Gastrocnemius medialis (tissue), 4 donors: ENCODE measurements around the gene DAD1. TPM values are rescaled to one million over a fixed set of nuclear protein-coding genes. Genes with fewer than 3 reads are reported as not detected.
"Not testable (repeated sequence)": the region's sequence is repeated elsewhere in the genome, so short reads cannot be mapped to it uniquely, and the experiment has no call there.

Experiments used
- ATAC-seq, 2 donors: fragments of 150-250 bp; one replicate each; pipeline ENCODE4 v1.9.1; 2016
- DNase-seq, 2 donors: peaks; one replicate each; pipeline ENCODE4 v3.0.0-alpha.2; 2019
- H3K27ac ChIP-seq, 4 donors: fragments of 200-600 bp; sonication (generic); 1 replicate in 1 of 4; 2 replicates in 3 of 4; pipeline ENCODE4 v1.5.1; 2016 to 2018; ENCODE audit warnings: mild to moderate bottlenecking in 2 of 4, moderate library complexity in 1 of 4
- H3K27me3 ChIP-seq, 3 donors: fragments of 200-600 bp; sonication (generic) in 2 of 3; 1 replicate in 1 of 3; 2 replicates in 2 of 3; pipeline versions ENCODE4 v1.5.1 to v1.6.0; 2016 to 2019; ENCODE audit warnings: mild to moderate bottlenecking in 1 of 3, moderate library complexity in 1 of 3
- H3K36me3 ChIP-seq, 2 donors: fragments of 200-600 bp; sonication (generic) in 1 of 2; one replicate each; pipeline ENCODE4 v1.5.1; 2017 to 2018
- H3K4me1 ChIP-seq, 2 donors: fragments of 200-600 bp; sonication (generic) in 1 of 2; one replicate each; pipeline ENCODE4 v1.5.1; 2016 to 2017; ENCODE audit warnings: mild to moderate bottlenecking in 2 of 2
- H3K4me3 ChIP-seq, 4 donors: fragments of 200-600 bp; sonication (generic) in 3 of 4; 1 replicate in 1 of 4; 2 replicates in 3 of 4; pipeline ENCODE4 v1.5.1; 2016 to 2019; ENCODE audit warnings: mild to moderate bottlenecking in 2 of 4
- H3K9me3 ChIP-seq, 3 donors: fragments of 200-600 bp; sonication (generic) in 2 of 3; 1 replicate in 1 of 3; 2 replicates in 2 of 3; pipeline ENCODE4 v1.5.1; 2016 to 2019
- POLR2A ChIP-seq, 2 donors: fragments of 450-650 bp; IDR thresholded peaks; one replicate each; pipeline ENCODE4 v1.6.1; 2017; ENCODE audit warnings: antibody characterized with exemption in 2 of 2, mild to moderate bottlenecking in 2 of 2, moderate library complexity in 2 of 2
- in situ Hi-C, 4 donors: fragments of 200-750 bp; cut with MboI; loops; one replicate each; pipeline versions ENCODE4 v1.15.0 to v1.8.0; 2017; ENCODE audit warnings: low sequenced_read_pairs in 4 of 4
- intact Hi-C: fragments of 100-400 bp; cut with DNase I; formaldehyde crosslinking; loops from one replicate; pipeline ENCODE4 v1.15.1; 2023; ENCODE audit warnings: low total_unique reads
- total RNA-seq, 4 donors: library from RNA; depleted of rRNA; stranded (reverse); fragments of >200 nt; gene quantifications; one replicate each; pipeline versions ENCODE4 v1.1.0 to v1.2.3, GENCODE V29; 2016
- TF ChIP-seq, protein P1 (sequence below), 5 experiments: fragments of 450-650 bp in 3 of 5; fragments of 200-600 bp in 2 of 5; sonication (generic) in 2 of 5; IDR thresholded peaks in 4 of 5; conservative IDR thresholded peaks in 1 of 5; 1 replicate in 4 of 5; 2 replicates in 1 of 5; pipeline ENCODE4 v1.5.1; 2016 to 2019; ENCODE audit warnings: antibody characterized with exemption in 5 of 5, mild to moderate bottlenecking in 3 of 5, moderate library complexity in 3 of 5

DAD1 gene
- total RNA-seq, 4 donors from 2014 or later: 155 to 257 (median 209) TPM

DNA sequence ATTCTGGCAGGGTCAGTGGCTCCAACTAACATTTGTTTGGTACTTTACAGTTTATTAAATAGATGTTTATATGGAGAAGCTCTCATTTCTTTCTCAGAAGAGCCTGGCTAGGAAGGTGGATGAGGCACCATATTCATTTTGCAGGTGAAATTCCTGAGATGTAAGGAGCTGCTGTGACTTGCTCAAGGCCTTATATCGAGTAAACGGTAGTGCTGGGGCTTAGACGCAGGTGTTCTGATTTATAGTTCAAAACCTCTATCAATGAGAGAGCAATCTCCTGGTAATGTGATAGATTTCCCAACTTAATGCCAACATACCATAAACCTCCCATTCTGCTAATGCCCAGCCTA is 42.3 kb downstream of the DAD1 start:
- Histone ChIP-seq H3K36me3 (no peaks in the 10 kb centered on the region), H3K27me3 (no peaks in the 10 kb centered on the region), H3K9me3 (no peaks in the 10 kb centered on the region), H3K4me1 (peaks cover 22 to 30% of the 10 kb centered on the region in 2 donors), H3K4me3 (no peak overlapping the region), H3K27ac (peak overlapping the region in 3 of 4 donors; percentile 7 to 65 (median 56))
- ATAC-seq (no peak), DNase-seq (no peak)
- TF ChIP-seq POLR2A (IDR thresholded peaks at IDR 0.05): no peak
- TF ChIP-seq, protein P1, sequence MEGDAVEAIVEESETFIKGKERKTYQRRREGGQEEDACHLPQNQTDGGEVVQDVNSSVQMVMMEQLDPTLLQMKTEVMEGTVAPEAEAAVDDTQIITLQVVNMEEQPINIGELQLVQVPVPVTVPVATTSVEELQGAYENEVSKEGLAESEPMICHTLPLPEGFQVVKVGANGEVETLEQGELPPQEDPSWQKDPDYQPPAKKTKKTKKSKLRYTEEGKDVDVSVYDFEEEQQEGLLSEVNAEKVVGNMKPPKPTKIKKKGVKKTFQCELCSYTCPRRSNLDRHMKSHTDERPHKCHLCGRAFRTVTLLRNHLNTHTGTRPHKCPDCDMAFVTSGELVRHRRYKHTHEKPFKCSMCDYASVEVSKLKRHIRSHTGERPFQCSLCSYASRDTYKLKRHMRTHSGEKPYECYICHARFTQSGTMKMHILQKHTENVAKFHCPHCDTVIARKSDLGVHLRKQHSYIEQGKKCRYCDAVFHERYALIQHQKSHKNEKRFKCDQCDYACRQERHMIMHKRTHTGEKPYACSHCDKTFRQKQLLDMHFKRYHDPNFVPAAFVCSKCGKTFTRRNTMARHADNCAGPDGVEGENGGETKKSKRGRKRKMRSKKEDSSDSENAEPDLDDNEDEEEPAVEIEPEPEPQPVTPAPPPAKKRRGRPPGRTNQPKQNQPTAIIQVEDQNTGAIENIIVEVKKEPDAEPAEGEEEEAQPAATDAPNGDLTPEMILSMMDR (IDR thresholded peaks at IDR 0.05 in 4 of 5, conservative IDR thresholded peaks at IDR 0.05 in 1 of 5): no peak
- intact Hi-C loops: no loop called here
- in situ Hi-C loops: no loop called here

DNA sequence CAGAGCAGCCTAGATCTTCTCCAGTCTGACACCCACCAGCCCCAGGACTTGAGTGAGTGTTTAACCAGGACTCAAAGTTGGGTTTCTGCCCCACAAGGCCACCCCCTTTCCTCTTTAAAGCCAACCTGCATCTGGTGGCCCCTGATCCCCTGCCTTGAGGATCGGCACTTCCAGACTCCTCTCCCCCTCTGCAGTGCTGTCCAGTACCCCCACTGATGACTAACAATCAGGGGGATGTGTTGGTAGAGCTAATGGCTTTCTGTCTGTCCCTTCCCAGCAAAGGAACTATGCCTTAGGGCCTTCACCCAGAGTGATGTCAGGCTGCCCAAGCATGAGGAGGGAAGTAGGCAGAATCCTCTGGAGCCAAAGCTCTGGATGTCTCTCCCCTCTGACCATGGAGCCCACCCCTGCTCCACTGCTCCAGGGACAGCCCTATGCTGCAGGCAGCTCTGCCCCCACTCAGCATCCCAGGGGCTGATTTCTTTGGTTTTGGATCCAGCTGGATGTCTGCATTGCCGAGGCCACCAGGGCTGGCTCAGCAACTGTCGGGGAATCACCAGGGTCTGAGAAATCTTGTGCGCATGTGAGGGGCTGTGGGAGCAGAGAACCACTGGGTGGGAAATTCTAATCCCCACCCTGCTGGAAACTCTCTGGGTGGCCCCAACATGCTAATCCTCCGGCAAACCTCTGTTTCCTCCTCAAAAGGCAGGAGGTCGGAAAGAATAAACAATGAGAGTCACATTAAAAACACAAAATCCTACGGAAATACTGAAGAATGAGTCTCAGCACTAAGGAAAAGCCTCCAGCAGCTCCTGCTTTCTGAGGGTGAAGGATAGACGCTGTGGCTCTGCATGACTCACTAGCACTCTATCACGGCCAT is 42.9 kb downstream of the DAD1 start:
- Histone ChIP-seq H3K4me1 (peaks cover 22 to 30% of the 10 kb centered on the region in 2 donors), H3K27me3 (no peaks in the 10 kb centered on the region), H3K36me3 (no peaks in the 10 kb centered on the region), H3K9me3 (no peaks in the 10 kb centered on the region), H3K4me3 (no peak overlapping the region), H3K27ac (peak overlapping the region in 3 of 4 donors; percentile 7 to 65 (median 42))
- TF ChIP-seq POLR2A (IDR thresholded peaks at IDR 0.05): no peak
- TF ChIP-seq, protein P1 (IDR thresholded peaks at IDR 0.05 in 4 of 5, conservative IDR thresholded peaks at IDR 0.05 in 1 of 5): no peak
- DNase-seq: no peak
- in situ Hi-C loops: no loop called here
- ATAC-seq: no peak
- intact Hi-C loops: no loop called here

DNA sequence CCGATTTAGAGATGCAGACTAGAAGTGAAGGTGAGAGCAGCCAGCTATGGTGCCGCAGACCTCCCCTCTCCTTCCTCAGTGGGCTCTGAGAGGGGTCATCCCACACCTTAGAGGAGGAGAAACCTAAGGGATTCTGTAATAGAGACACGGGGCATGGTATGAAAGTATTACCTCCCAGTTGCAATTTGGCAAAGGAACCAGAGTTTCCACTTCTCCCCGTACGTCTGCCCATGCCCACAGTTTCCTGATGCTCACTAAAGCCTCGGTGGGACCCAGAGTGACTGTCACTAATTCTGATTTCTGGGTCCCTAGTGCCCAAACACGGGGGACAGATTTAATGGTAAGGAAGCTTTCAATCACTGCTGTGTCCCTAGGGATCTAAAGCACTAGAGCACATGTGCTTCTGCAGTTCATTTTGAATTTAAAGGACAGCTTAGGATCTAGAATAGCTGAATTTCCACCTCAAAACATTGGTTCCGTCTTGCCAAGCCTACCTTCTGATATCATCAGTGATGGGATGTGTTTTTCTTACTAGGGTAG is 44.1 kb downstream of the DAD1 start:
- H3K9me3 ChIP-seq: no peaks in the 10 kb centered on the region
- no peak overlapping the region for H3K27ac ChIP-seq
- in situ Hi-C loops: no loop called here
- peaks cover 11 to 19% of the 10 kb centered on the region in 2 donors for H3K4me1 ChIP-seq
- no peak for ATAC-seq
- H3K27me3 ChIP-seq: no peaks in the 10 kb centered on the region
- no peak for TF ChIP-seq POLR2A (IDR thresholded peaks at IDR 0.05)
- TF ChIP-seq, protein P1 (IDR thresholded peaks at IDR 0.05 in 4 of 5, conservative IDR thresholded peaks at IDR 0.05 in 1 of 5): no peak
- intact Hi-C loops: no loop called here
- DNase-seq: no peak
- no peak overlapping the region for H3K4me3 ChIP-seq
- no peaks in the 10 kb centered on the region for H3K36me3 ChIP-seq

- Histone ChIP-seq H3K4me3 (no peak overlapping the region), H3K4me1 (peaks cover 8 to 15% of the 10 kb centered on the region in 2 donors), H3K9me3 (no peaks in the 10 kb centered on the region), H3K27ac (no peak overlapping the region), H3K27me3 (no peaks in the 10 kb centered on the region), H3K36me3 (no peaks in the 10 kb centered on the region)
- intact Hi-C loops (no loop called here), in situ Hi-C loops (no loop called here)
- DNase-seq (no peak), ATAC-seq (no peak)
- TF ChIP-seq POLR2A (IDR thresholded peaks at IDR 0.05): no peak
- TF ChIP-seq, protein P1 (IDR thresholded peaks at IDR 0.05 in 4 of 5, conservative IDR thresholded peaks at IDR 0.05 in 1 of 5): no peak
These were observed 44.6 kb downstream of the DAD1 start for GRCh38 chr14:22544406-22544805.

DNA sequence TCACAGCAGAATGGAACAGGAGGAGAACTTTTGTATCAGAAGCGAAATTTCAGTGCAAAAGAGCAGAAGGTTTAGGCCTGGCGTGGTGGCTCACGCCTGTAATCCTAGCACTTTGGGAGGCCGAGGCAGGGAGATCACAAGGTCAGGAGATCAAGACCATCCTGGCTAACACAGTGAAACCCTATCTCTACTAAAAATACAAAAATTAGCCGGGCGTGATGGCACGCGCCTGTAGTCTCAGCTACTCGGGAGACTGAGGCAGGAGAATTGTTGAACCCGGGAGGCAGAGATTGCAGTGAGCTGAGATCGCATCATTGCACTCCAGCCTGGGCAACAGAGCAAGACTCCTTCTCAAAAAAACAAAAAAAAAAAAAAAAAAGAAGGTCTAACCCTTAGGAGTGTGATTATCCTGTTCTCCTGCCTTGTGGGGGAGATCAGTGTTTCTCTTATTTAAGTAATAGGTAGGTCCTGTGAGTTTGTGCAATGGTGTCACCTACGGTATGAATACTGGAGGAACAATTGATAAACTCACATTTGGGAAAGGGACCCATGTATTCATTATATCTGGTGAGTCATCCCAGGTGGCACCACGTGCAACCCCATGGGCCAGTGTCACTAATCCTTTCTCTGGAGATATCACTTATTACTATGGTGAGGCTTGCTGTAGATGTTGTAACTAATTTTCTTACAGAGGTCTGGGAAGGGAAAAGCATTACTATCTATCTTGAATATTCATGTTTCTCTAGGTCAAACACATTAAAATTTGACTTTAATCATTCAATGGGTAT is 45.3 kb downstream of the DAD1 start:
- H3K27me3 ChIP-seq, DNase-seq, intact Hi-C loops, H3K4me3 ChIP-seq, in situ Hi-C loops, H3K36me3 ChIP-seq, H3K27ac ChIP-seq, ATAC-seq, H3K9me3 ChIP-seq: not testable (repeated sequence)
- H3K4me1 ChIP-seq: peaks cover 8 to 15% of the 10 kb centered on the region in 2 donors
